ENCODE measurements around the gene CCR4.
A peak's percentile ranks its signal among the peaks of the same experiment; 100 is the strongest.
"Not testable (repeated sequence)": the region's sequence is repeated elsewhere in the genome, so short reads cannot be mapped to it uniquely, and the experiment has no call there.

CCR4 gene

DNA sequence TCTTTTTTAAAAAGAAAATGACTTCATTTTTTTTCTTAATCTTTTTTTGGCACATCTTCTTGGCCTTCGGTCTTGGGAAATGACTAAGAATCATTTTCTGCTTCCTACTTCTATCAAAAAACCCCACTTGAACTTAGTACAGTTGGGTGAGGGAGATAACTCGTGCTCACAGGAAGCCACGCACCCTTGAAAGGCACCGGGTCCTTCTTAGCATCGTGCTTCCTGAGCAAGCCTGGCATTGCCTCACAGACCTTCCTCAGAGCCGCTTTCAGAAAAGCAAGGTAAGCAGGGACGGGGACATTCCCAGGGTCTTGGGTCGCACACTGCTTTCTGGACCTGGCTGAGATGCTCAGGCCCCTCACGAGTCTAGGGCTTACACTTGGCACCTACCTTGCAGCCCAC lies at the start of gene CCR4:
TSS of gene CCR4 (plus strand) at position 235 of the 402 bp plus-strand sequence. CDS start 1,779 bp downstream, outside the sequence.
- TF ChIP-seq, protein P1, sequence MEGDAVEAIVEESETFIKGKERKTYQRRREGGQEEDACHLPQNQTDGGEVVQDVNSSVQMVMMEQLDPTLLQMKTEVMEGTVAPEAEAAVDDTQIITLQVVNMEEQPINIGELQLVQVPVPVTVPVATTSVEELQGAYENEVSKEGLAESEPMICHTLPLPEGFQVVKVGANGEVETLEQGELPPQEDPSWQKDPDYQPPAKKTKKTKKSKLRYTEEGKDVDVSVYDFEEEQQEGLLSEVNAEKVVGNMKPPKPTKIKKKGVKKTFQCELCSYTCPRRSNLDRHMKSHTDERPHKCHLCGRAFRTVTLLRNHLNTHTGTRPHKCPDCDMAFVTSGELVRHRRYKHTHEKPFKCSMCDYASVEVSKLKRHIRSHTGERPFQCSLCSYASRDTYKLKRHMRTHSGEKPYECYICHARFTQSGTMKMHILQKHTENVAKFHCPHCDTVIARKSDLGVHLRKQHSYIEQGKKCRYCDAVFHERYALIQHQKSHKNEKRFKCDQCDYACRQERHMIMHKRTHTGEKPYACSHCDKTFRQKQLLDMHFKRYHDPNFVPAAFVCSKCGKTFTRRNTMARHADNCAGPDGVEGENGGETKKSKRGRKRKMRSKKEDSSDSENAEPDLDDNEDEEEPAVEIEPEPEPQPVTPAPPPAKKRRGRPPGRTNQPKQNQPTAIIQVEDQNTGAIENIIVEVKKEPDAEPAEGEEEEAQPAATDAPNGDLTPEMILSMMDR (IDR thresholded peaks at IDR 0.05; ENCODE audit: low read depth, low read length): no peak
- no peak for DNase-seq (ENCODE audit: extremely low read depth, low read depth)

DNA sequence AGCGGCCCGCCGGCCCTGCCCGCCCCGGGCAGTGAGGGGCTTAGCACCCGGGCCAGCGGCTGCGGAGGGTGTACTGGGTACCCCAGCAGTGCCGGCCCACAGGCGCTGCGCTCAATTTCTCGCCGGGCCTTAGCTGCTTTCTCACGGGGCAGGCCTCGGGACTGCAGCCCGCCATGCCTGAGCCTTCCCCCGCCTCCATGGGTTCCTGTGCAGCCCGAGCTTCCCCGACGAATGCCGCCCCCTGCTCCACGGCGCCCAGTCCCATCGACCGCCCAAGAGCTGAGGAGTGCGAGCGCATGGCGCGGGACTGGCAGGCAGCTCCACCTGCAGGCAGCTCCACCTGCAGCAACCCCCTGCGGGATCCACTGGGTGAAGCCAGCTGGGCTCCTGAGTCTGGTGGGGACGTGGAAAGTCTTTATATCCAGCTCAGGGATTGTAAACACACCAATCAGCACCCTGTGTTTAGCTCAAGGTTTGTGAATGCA lies 48.5 kb upstream of the CCR4 start:
- not testable (repeated sequence) for DNase-seq (ENCODE audit: extremely low read depth, low read depth)

DNA sequence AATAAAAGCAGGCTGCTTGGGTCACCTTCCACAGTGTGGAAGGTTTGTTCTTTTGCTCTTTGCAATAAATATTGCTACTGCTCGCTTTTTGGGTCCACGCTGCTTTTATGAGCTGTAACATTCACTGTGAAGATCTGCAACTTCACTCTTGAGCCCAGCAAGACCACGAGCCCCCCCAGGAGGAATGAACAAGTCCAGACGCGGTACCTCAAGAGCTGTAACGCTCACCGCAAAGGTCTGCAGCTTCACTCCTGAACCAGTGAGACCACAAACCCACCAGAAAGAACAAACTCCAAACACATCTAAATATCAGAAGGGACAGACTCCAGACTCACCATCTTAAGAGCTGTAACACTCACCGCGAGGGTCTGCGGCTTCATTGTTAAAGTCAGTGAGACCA lies 47.5 kb upstream of the CCR4 start:
- DNase-seq (ENCODE audit: extremely low read depth, low read depth): no peak
- TF ChIP-seq, protein P1 (IDR thresholded peaks at IDR 0.05; ENCODE audit: low read depth, low read length): no peak

DNA sequence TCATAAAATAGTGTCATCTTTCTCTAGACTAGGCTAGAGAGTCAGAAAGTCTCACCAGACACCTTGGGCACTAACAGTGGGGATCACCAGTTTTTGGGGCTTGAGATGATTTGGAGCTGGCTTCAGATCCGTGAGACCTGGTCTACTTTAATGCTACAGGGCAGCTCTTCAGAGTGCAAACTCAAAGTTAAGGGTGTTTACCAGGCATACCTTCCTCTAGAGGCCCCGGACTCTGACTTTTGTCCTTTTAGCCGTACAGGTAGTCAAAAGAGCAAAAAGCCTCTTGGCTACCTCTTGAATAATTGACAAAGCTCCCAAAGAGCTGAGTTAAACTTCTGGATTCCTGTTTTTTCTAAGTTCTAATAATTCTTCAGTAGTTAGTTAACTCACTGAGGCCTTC lies 41.4 kb upstream of the CCR4 start:
- TF ChIP-seq, protein P1 (IDR thresholded peaks at IDR 0.05; ENCODE audit: low read depth, low read length): no peak
- DNase-seq (ENCODE audit: extremely low read depth, low read depth): no peak

DNA sequence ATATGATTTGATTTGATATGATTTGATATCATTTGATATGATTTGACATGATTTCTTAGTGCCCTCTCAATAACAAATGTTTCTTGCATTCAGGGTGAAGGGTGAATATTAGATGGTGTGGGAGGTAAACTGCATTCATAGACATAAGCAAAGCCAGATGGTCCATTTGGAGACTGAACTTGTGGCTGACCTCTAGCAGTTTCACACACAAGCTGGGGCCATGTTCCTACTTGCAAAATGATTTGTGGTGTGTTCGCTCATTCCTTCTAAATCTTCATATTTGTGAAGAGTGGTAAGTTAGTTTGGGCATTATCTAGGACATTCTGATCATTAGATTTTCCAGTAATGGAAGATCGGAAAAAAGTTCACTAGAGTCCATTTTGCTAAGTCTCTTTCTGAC lies 40.5 kb upstream of the CCR4 start:
- peak; percentile 18 for DNase-seq (ENCODE audit: extremely low read depth, low read depth)
- TF ChIP-seq, protein P1 (IDR thresholded peaks at IDR 0.05; ENCODE audit: low read depth, low read length): no peak

DNA sequence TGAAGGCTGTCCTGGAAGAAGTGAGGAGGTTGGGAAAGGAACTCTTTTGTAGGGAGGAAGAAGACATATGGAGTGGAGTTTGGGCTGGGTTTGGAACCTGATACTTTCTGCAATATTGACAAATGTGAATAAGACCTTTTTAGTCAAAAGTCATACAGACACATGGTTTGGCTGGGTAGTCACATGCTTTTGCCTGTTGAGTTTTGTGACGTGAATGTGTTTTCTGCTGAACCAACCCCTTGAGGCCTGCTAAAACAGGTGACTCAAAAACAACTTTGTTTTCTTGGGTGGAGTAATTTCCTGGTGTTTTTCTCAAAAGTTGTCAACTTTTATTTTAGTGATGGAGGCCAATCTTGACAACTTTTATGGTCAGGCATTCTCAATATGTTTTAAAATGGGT lies 39.4 kb upstream of the CCR4 start:
- no peak for DNase-seq (ENCODE audit: extremely low read depth, low read depth)
- TF ChIP-seq, protein P1 (IDR thresholded peaks at IDR 0.05; ENCODE audit: low read depth, low read length): no peak

DNA sequence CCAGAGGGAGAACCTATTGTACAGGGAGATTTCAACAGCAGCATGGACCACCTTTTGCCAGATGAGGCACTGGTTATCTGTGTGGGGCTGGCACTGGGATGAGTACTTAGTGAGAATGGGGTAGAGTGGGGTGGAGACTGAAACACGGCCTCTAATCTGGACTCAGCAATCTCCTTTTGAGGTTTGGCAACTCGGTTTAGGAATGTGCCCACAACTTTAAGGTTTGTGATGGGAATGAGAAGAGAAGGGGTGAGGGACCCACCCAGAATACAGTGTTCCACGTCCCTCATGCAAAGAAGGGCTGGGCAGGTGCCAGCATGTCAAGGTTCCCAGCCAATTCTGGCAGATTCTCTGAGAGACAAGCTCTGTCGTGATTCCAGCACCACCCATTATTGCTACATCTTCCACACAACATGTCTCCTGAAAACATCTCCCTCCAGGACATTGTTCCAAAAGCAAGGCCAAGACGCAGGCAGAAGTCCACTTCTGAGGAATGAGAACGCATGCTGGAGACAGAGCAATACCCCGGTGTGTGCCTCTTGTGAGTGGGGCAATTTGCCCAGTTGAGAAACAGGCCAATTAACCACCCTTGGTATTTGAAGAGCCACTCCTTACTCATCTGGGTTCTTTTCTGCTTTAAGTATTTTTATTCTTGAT lies 37.5 kb upstream of the CCR4 start:
- DNase-seq (ENCODE audit: extremely low read depth, low read depth): peak; percentile 47
- TF ChIP-seq, protein P1 (IDR thresholded peaks at IDR 0.05; ENCODE audit: low read depth, low read length): no peak

DNA sequence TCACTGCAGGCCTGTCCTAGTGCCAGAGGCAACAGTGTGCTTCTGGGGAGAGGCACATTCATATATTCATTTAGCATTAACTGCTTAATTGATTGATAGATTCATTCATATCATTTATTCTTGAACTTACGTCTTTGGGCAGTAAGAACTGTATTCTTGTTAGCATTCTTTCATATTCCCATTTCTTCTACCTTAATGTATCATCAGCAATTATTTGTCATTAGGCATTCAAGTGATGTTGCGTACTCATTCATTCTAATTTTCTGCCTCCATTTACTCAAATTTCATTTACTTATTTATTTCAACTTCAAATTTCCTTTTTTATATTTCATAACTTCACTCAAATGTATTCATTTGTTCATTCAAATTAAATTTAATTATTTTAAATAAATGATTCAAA lies 31.5 kb upstream of the CCR4 start:
- TF ChIP-seq, protein P1 (IDR thresholded peaks at IDR 0.05; ENCODE audit: low read depth, low read length): no peak
- no peak for DNase-seq (ENCODE audit: extremely low read depth, low read depth)
